ENCODE data around the gene RGCC. TPM values are rescaled to one million over a fixed set of nuclear protein-coding genes. Genes with fewer than 3 reads are reported as not detected.

Gene RGCC
- total and polyA plus RNA-seq, 2 of the 4 experiments (the other 2 are of a cell fraction), result 7.5 to 7.6 TPM

DNA sequence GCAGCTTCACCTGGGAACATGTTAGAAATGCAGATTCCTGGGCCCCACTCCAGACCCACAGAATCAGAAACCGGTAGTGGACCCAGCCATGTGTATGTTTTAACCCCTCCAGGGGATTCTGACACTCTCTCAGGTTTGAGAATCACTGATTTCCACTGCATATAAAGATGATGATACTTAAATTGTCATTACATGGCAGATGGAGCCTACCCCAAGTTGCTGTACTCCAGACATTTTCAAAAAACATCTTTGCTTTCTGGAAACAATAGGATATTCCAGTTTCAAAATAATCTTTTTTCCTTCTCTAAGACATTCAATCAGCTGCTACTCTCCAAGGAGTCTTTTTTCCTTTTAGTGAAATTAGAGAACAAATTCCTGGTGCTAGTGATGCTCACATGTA lies 48.6 kb upstream of the RGCC start:
- in situ Hi-C loops (cut with MboI; ENCODE audit: low sequenced_read_pairs), result no loop called here
- no peaks in the 10 kb centered on the region for H3K27me3 ChIP-seq (ENCODE audit: control insufficient read depth, insufficient read depth, low read length)
- H4K20me1 ChIP-seq (ENCODE audit: insufficient read depth, low read length), result no peaks in the 10 kb centered on the region
- no peak overlapping the region for H3K27ac ChIP-seq (ENCODE audit: insufficient read depth, low read length)
- DNase-seq, result no peak
- H2AK9ac ChIP-seq (replicated peaks; ENCODE audit: low read depth, low read length, poor library complexity), result no peak overlapping the region
- no peak overlapping the region for H2BK20ac ChIP-seq (ENCODE audit: low read depth, low read length)
- no peak overlapping the region for H4K91ac ChIP-seq (ENCODE audit: insufficient read depth, low read depth, low read length)
- WGBS, 2 experiments (ENCODE audit: extremely low coverage in 2 of 2, insufficient read length in 1 of 2), result no CpG with 5 or more reads among the region's 1 CpG
- H3K56ac ChIP-seq (ENCODE audit: extremely low read depth, insufficient read depth, low read length), result no peak overlapping the region
- dilution Hi-C loops (cut with HindIII; ENCODE audit: low sequenced_read_pairs, unreplicated experiment), result no loop called here
- no peaks in the 10 kb centered on the region for H3K9me1 ChIP-seq (ENCODE audit: insufficient read depth, low read length)
- H3K18ac ChIP-seq (ENCODE audit: low read depth, low read length), result no peak overlapping the region
- no peak overlapping the region for H3K4me3 ChIP-seq (ENCODE audit: insufficient read depth, low read depth, low read length)
- no peak overlapping the region for H3K4me2 ChIP-seq (ENCODE audit: low read depth, low read length)
- intact Hi-C loops (cut with micrococcal nuclease), result no loop called here
- no peaks in the 10 kb centered on the region for H3K36me3 ChIP-seq (ENCODE audit: control insufficient read depth, insufficient read depth, low read length)
- no peak for ATAC-seq (ENCODE audit: low read depth)
- H2AK5ac ChIP-seq (ENCODE audit: low read depth, low read length), result no peak overlapping the region
- H3K4me1 ChIP-seq (ENCODE audit: control insufficient read depth, insufficient read depth, low read length), result no peaks in the 10 kb centered on the region
- no peak overlapping the region for H4K8ac ChIP-seq (ENCODE audit: low read depth in 2 of 2, low read length in 2 of 2)
- no peak overlapping the region for H3K23ac ChIP-seq (ENCODE audit: low read depth, low read length)
- no peak overlapping the region for H2AFZ ChIP-seq (replicated peaks; ENCODE audit: low read length, poor library complexity)
- H3K79me1 ChIP-seq (ENCODE audit: low read depth in 1 of 2, low read length in 2 of 2), result no peaks in the 10 kb centered on the region
- ChIA-PET POLR2A (ENCODE audit: unreplicated experiment) (no interaction called here), CTCF (interaction anchor here (1.3 kb wide), 1 partner anchor 244 kb away, joined by 4 read pairs; no protein-coding TSS in a partner anchor)
- no peak overlapping the region for H3K4ac ChIP-seq (ENCODE audit: low read depth, low read length)
- no peak overlapping the region for H2BK5ac ChIP-seq (ENCODE audit: low read depth, low read length, poor library complexity, severe bottlenecking)
- H2BK15ac ChIP-seq (ENCODE audit: low read depth, low read length), result no peak overlapping the region
- no peak overlapping the region for H4K5ac ChIP-seq (ENCODE audit: low read depth, low read length)
- H3K9me3 ChIP-seq (ENCODE audit: control insufficient read depth, insufficient read depth, low read length), result no peaks in the 10 kb centered on the region
- no peak for TF ChIP-seq MXI1 (IDR thresholded peaks at IDR 0.05; ENCODE audit: borderline replicate concordance, low read depth, low read length)
- H3K9ac ChIP-seq (ENCODE audit: low read depth, low read length), result no peak overlapping the region
- no peak overlapping the region for H3K14ac ChIP-seq (replicated peaks; ENCODE audit: low read depth, low read length)
- no peak overlapping the region for H2BK120ac ChIP-seq (ENCODE audit: low read depth, low read length)
- no TSS peak for BruUV-seq (replicated peaks)
